ENCODE measurements around the gene CXorf38. TPM values are rescaled to one million over a fixed set of nuclear protein-coding genes. Genes with fewer than 3 reads are reported as not detected.

The CXorf38 gene
- polyA plus RNA-seq, 2 of the 4 experiments (the other 2 are of a cell fraction), result 9.8 to 14.3 TPM

DNA sequence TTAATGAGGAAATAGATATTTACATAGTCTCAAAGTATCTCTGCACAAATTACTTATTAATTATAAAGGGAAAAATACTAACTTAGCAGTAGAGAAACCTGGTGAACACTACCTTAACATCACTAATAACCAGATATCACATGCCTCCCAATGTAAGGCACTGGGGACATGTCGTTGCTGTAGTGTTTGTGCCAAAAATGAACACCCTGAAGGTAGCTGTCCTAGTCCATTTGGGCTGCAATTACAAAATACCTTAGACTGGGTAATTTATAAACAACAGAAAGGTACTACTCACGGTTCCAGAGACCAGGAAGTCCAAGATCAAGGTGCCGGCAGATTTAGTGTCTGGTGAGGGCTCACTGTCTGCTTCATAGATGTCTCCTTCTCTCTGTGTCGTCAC is 34.9 kb downstream of the CXorf38 start:
- Histone ChIP-seq H3K4me1 (peaks cover 17% of the 10 kb centered on the region), H3K4me2 (peak overlapping the region; percentile 35), H3K4me3 (no peak overlapping the region), H3K27ac (peak overlapping the region in 1 of 2 experiments; percentile 31; a peak in 1 of 6 replicates), H3K9me3 (no peaks in the 10 kb centered on the region)
- no peak for DNase-seq (ENCODE audit: low read depth in 1 of 2, low spot score in 1 of 2)
- TF ChIP-seq, protein P1, sequence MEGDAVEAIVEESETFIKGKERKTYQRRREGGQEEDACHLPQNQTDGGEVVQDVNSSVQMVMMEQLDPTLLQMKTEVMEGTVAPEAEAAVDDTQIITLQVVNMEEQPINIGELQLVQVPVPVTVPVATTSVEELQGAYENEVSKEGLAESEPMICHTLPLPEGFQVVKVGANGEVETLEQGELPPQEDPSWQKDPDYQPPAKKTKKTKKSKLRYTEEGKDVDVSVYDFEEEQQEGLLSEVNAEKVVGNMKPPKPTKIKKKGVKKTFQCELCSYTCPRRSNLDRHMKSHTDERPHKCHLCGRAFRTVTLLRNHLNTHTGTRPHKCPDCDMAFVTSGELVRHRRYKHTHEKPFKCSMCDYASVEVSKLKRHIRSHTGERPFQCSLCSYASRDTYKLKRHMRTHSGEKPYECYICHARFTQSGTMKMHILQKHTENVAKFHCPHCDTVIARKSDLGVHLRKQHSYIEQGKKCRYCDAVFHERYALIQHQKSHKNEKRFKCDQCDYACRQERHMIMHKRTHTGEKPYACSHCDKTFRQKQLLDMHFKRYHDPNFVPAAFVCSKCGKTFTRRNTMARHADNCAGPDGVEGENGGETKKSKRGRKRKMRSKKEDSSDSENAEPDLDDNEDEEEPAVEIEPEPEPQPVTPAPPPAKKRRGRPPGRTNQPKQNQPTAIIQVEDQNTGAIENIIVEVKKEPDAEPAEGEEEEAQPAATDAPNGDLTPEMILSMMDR (IDR thresholded peaks at IDR 0.05), result no peak
- TF ChIP-seq RNF2 (IDR thresholded peaks at IDR 0.05; ENCODE audit: borderline replicate concordance, low read depth) (no peak), HOXB5 (CRISPR knock-in tag; IDR thresholded peaks at IDR 0.05) (no peak), BHLHE40 (IDR thresholded peaks at IDR 0.05; ENCODE audit: low read depth, low read length) (no peak), KDM1A (IDR thresholded peaks at IDR 0.05; ENCODE audit: low read depth) (no peak), REST (IDR thresholded peaks at IDR 0.05) (no peak), NFE2L2 (conservative IDR thresholded peaks at IDR 0.05; ENCODE audit: low read length) (no peak), FOSB (CRISPR knock-in tag; IDR thresholded peaks at IDR 0.05) (no peak), CHD2 (IDR thresholded peaks at IDR 0.05; ENCODE audit: low read length, partially characterized antibody) (no peak), HEYL (CRISPR knock-in tag; IDR thresholded peaks at IDR 0.05) (no peak), TP53 (CRISPR knock-in tag; IDR thresholded peaks at IDR 0.05) (no peak), MYC (IDR thresholded peaks at IDR 0.05; ENCODE audit: borderline replicate concordance, low read length) (no peak), EP300 (IDR thresholded peaks at IDR 0.05) (no peak), E2F6 (IDR thresholded peaks at IDR 0.05; ENCODE audit: borderline replicate concordance, low read depth) (no peak), TFCP2L1 (CRISPR knock-in tag; IDR thresholded peaks at IDR 0.05) (no peak), MAZ (IDR thresholded peaks at IDR 0.05; ENCODE audit: borderline replicate concordance, low read depth, low read length) (no peak), ZSCAN20 (CRISPR knock-in tag; IDR thresholded peaks at IDR 0.05) (no peak)
- TF ChIP-seq, protein P2, sequence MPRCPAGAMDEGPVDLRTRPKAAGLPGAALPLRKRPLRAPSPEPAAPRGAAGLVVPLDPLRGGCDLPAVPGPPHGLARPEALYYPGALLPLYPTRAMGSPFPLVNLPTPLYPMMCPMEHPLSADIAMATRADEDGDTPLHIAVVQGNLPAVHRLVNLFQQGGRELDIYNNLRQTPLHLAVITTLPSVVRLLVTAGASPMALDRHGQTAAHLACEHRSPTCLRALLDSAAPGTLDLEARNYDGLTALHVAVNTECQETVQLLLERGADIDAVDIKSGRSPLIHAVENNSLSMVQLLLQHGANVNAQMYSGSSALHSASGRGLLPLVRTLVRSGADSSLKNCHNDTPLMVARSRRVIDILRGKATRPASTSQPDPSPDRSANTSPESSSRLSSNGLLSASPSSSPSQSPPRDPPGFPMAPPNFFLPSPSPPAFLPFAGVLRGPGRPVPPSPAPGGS (IDR thresholded peaks at IDR 0.05), result no peak
- ChIA-PET CTCF (interaction anchor here (0.9 to 1.9 kb wide), 2 partner anchors 9 to 68 kb away, joined by 3 to 6 read pairs; no protein-coding TSS in a partner anchor), POLR2A (no interaction called here)
- no peak for FAIRE-seq
- 38% methylated on average over 4 of the region's 4 CpGs for WGBS (ENCODE audit: missing lambda C conversion rate)
- no peak for ATAC-seq

GRCh38 chrX:40607381-40607780 is 40.0 kb downstream of the CXorf38 start:
- H3K9me3 ChIP-seq, result no peaks in the 10 kb centered on the region
- TF ChIP-seq, protein P3, sequence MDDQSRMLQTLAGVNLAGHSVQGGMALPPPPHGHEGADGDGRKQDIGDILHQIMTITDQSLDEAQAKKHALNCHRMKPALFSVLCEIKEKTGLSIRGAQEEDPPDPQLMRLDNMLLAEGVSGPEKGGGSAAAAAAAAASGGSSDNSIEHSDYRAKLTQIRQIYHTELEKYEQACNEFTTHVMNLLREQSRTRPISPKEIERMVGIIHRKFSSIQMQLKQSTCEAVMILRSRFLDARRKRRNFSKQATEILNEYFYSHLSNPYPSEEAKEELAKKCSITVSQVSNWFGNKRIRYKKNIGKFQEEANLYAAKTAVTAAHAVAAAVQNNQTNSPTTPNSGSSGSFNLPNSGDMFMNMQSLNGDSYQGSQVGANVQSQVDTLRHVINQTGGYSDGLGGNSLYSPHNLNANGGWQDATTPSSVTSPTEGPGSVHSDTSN (IDR thresholded peaks at IDR 0.05), result no peak
- POLR2A ChIA-PET, result no interaction called here
- H3K4me3 ChIP-seq, result no peak overlapping the region
- WGBS (ENCODE audit: missing lambda C conversion rate), result 84% methylated on average over 3 of the region's 3 CpGs
- CTCF ChIA-PET, result interaction anchor here (1.4 kb wide), 1 partner anchor 63 kb away, joined by 3 read pairs; no protein-coding TSS in a partner anchor
- DNase-seq (ENCODE audit: low read depth in 1 of 2, low spot score in 1 of 2) (no peak), FAIRE-seq (no peak), ATAC-seq (no peak)
- peaks cover 14% of the 10 kb centered on the region for H3K4me1 ChIP-seq
- no peak overlapping the region for H3K4me2 ChIP-seq
- H3K27ac ChIP-seq, result no peak overlapping the region
